ENCODE results near the gene VSX2.

The VSX2 gene

GRCh38 chr14:74302152-74302628, 62.9 kb downstream of the VSX2 start:
- DNase-seq (ENCODE audit: low spot score), result peak; percentile 42

GRCh38 chr14:74302634-74303569, 63.7 kb downstream of the VSX2 start, which contains the start of gene ABCD4:
Gene ABCD4, minus strand, starts transcription at chr14:74302934. Its CDS starts 22 bp downstream, at chr14:74302912.
- DNase-seq (ENCODE audit: low spot score), result peak; percentile 95

DNA sequence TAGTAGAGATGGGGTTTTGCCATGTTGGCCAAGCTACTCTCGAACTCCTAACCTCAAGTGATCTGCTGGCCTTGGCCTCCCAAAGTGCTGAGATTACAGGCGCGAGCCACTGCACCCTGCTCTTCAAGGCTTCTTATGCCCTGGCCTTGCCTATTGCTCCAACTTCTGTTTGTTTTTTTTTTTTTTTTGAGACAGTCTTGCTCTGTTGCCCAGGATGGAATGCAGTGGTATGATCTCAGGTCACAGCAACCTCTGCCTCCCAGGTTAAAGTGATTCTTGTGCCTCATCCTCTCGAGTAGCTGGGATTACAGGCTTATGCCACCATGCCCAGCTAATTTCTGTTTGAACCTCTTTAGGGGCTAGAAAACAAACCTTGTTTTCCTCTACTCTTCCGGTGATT, 69.4 kb downstream of the VSX2 start:
- DNase-seq (ENCODE audit: low spot score), result no peak

DNA sequence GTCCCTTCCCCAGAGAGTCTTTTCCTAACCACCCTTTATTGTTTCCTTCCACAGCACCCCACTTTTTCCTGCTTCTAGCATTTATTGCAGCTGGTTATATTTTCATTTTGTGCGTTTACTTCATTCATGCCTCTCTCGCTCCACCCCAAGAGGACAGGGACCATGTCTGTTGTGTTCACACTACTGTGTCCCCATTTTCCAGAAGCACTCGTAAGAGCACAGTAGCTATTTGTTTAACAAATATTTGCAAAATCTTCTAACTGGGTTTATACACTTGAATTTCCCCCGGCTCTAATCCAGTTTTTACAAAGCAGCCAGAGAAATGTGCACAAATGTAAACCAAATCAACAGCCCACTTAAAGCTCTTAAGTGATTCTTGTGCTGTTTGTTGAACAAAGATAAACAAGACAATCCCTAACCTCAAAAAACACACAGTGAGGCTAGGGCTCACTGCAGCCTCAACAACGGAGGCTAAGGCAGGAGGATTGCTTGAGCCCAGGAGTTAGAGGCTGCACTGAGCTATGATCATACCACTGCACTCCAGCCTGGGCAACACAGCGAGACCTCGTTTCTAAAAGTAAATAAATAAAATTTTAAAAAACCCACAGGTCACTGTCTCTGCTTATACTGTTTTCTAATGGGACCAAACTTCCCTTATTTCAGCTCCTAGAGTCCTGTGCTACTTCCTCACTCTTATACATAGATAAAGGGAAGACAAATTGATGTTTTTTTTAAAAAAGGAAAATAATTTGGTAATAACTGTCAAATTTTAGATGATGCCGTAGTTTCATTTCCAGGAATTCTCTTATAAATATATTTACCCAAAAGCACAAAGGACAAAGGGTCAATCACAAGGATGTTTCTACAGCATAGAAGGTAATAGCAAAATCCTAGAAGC, 70.1 kb downstream of the VSX2 start:
- no peak for DNase-seq (ENCODE audit: low spot score)

GRCh38 chr14:74312161-74312560, 72.9 kb downstream of the VSX2 start:
- DNase-seq (ENCODE audit: low spot score), result no peak

Data from putamen (tissue), 1 donor.